CD4-positive, alpha-beta T cell treated with Interleukin-4 for 1 hour (primary cell): Measurements from ENCODE around the gene POLK.
A peak's percentile ranks its signal among the peaks of the same experiment; 100 is the strongest.
"Not testable (repeated sequence)": the region's sequence is repeated elsewhere in the genome, so short reads cannot be mapped to it uniquely, and the experiment has no call there.

Source experiments
- DNase-seq, 2 donors: peaks; one replicate each; pipeline ENCODE4 v3.0.0-alpha.2; 2020 to 2022

Gene POLK

GRCh38 chr5:75511435-75512382 is at the start of gene POLK, which contains the start of gene CERT1:
TSS of gene POLK (plus strand) at chr5:75511891.
TSS of gene CERT1 (minus strand) at chr5:75511629. CDS start at chr5:75511207, 422 bp downstream.
- peak; percentile 96 for DNase-seq

GRCh38 chr5:75463726-75464125 is 48.0 kb upstream of the POLK start:
- DNase-seq, result no peak

GRCh38 chr5:75465480-75465879 is 46.2 kb upstream of the POLK start:
- no peak for DNase-seq

- DNase-seq, result no peak
These were observed 45.5 kb upstream of the POLK start for GRCh38 chr5:75466006-75466716.

- no peak for DNase-seq
These were observed 43.1 kb upstream of the POLK start for GRCh38 chr5:75468593-75468992.

GRCh38 chr5:75469017-75469416 is 42.7 kb upstream of the POLK start:
- DNase-seq, result no peak

GRCh38 chr5:75471193-75471592 is 40.5 kb upstream of the POLK start:
- no peak for DNase-seq

GRCh38 chr5:75472973-75473372 is 38.7 kb upstream of the POLK start:
- DNase-seq, result no peak

- DNase-seq, result no peak
These were observed 38.2 kb upstream of the POLK start for GRCh38 chr5:75473463-75473862.

GRCh38 chr5:75475364-75475763 is 36.3 kb upstream of the POLK start:
- DNase-seq, result no peak

- DNase-seq, result no peak
These were observed 30.7 kb upstream of the POLK start for GRCh38 chr5:75481024-75481423.

- DNase-seq, result no peak
These were observed 29.2 kb upstream of the POLK start for GRCh38 chr5:75482482-75482881.

- DNase-seq, result no peak
These were observed 27.1 kb upstream of the POLK start for GRCh38 chr5:75484605-75485004.

- DNase-seq, result not testable (repeated sequence)
These were observed 21.8 kb upstream of the POLK start for GRCh38 chr5:75489847-75490246.

- no peak for DNase-seq
These were observed 20.1 kb upstream of the POLK start for GRCh38 chr5:75491621-75492020.

GRCh38 chr5:75496026-75496425 is 15.7 kb upstream of the POLK start:
- DNase-seq, result no peak

GRCh38 chr5:75498208-75498777 is 13.4 kb upstream of the POLK start:
- no peak for DNase-seq

GRCh38 chr5:75498875-75499274 is 12.8 kb upstream of the POLK start:
- DNase-seq, result not testable (repeated sequence)

- DNase-seq, result not testable (repeated sequence)
These were observed 6.6 kb upstream of the POLK start for GRCh38 chr5:75505112-75505511.

GRCh38 chr5:75507841-75508240 is 3.9 kb upstream of the POLK start:
- DNase-seq, result no peak

- no peak for DNase-seq
These were observed 2.1 kb upstream of the POLK start for GRCh38 chr5:75509546-75509945.

GRCh38 chr5:75509956-75510355 is 1.7 kb upstream of the POLK start:
- DNase-seq, result no peak

- peak in 1 of 2 donors; percentile 12 for DNase-seq
These were observed 1.3 kb upstream of the POLK start for GRCh38 chr5:75510417-75510835.
